HG03039 (cell line): ENCODE data around the gene NDFIP1.

Experiments
- ATAC-seq: cut with Tn5 transposase; IDR thresholded peaks from one replicate; pipeline ENCODE4 v1.9.1; 2021; ENCODE audit warnings: mild to moderate bottlenecking, moderate library complexity; ENCODE audit not compliant: unreplicated experiment

Gene NDFIP1

DNA sequence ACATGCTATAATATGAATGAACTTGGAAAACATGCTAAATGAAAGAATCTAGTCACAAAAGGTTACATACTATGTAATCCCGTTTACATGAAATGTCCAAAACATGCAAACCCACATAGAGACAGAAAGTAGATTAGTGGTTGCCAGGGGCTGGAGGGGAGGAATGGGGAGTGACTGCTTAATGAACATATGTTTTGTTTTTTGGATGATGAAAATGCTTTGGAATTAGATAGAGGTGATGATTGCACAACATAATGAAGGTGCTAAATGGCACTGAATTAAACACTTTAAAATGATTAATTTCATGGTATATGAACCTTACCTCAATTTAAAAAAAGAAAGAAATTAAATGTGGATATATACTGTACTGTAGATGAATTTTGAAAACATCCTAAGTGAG, 17.6 kb upstream of the NDFIP1 start:
- ATAC-seq: no peak

DNA sequence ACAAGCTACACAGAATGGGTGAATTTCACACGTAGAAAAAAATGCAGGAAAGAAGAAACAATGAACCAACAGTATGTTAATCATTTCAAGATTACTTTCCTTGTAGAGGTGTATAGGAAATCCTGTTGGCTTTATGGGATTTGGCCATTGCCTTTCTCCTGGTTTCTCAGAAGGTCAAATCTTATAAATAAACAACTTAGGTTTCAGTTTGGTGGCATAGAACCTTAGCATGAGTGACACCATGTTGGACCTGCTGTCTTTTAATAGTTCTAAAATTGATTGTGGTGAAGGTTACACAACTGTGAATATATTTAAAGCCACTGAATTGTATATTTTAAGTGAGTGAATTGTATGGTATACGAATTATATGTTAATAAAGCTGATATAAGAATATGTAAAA, 16.7 kb upstream of the NDFIP1 start:
- ATAC-seq: no peak

GRCh38 chr5:142095035-142095434, 13.5 kb upstream of the NDFIP1 start:
- no peak for ATAC-seq

DNA sequence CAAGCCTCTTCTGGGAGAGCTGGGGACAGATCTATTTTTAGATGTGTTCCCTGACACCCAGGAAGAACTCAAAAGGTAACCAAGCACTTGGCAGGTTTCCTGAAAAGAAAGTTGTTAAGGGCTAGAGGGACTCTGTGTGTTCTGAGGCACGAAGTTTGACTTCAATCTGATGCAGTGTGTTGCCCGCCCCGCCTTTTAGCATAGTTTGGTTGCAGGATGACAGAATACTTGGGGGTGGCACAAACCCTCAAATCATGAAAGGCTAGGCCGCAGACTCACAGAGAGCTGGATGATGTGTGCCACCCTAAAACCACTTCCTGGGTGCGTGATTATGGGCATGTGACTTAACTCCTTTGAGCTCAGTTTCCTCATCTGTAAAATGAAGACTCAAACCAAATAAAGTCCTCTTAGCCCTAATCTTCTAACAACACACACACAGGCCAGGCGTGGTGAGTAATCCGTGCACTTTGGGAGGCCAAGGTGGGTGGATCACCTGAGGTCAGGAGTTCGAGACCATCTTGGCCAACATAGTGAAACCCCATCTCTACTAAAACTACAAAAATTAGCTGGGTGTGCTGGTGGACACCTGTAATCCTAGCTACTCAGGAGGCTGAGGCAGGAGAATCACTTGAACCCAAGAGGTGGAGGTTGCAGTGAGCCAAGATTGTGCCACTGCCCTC, 12.8 kb upstream of the NDFIP1 start:
- no peak for ATAC-seq

DNA sequence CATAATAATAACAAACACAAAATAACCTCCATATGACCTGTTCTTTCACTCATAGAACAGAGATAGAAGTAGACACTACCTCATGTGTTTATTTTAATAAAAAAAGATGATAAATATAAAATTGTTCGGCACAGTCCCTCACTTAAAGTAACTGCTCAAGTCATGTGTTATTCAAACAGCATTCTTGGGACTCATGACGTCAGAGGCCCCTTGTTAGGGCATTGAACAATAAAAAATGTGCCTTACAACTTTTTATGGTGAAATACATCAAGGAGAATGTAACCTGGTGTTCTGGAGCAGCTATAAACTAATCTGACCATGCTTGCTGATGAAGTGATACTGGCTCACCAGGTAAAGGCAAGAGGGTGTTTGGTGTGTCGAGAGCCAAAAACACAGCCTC, 12.2 kb upstream of the NDFIP1 start:
- ATAC-seq: no peak

- no peak for ATAC-seq
Measured at GRCh38 chr5:142097681-142098080, 10.9 kb upstream of the NDFIP1 start.

DNA sequence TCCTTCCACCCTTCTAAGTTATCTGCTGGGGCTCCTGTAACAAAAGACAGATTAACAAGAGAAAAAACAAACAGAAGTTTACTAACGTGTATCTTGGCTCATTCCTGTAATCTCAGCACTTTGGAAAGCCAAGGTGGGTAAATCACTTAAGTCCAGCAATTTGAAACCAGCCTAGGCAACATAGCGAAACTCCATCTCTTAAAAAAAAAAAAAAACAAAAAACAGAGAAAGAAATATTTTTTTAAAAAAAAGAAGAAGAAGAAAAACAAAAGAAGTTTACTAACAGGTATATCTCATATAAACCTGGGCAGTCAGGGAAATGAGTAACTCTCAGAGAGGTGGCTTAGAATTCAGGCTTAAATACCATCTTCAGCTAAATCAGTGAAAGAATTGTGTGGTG, 10.3 kb upstream of the NDFIP1 start:
- no peak for ATAC-seq

- ATAC-seq: no peak
Measured at GRCh38 chr5:142098931-142099330, 9.6 kb upstream of the NDFIP1 start.

DNA sequence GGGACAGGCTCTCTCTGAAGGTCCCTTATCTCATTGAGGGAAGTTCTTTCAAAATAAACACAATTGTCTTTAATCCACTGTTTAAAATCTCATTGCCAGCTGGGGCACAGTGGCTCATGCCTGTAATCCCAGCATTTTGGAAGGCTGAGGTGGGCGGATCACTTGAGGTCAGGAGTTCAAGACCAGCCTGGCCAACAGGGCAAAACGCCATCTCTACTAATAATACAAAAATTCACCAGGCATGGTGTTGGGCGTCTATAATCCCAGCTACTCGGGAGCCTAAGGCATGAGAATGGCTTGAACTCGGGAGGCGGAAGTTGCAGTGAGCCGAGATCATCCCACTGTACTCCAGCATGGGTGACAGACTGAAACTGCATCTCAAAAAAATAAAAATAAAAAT, 8.3 kb upstream of the NDFIP1 start:
- ATAC-seq: no peak

DNA sequence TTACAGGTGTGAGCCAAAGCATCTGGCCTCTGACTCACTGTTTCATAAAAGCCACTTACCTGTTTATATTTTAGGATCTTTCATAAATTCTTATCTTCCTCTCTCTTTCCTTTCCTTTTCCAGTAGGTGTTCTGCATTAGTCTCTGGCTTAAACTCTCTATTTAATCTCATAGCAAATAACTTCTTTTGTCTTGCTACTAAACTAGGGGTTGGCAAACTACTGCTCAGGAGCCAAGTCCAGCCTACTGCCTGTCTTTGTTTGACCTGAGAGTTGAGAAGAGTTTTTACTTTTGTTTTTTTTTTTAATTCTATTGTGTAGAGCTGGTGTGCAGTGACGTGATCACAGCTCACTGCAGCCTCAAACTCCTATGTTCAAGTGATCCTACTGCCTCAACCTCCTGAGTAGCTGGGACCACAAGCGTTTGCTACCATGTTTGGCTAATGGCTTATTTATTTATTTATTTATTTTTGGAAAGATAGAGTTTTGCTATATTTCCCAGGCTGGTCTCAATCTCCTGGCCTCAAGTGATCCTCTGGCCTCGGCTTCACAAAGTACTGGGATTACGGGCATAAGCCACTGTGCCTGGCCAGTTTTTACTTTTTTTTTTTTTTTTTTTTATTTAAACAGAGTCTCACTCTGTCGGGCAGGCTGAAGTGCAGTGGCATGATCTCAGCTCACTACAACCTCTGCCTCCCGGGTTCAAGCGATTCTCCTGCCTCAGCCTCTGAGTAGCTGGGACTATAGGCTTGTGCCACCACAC, 5.4 kb upstream of the NDFIP1 start:
- ATAC-seq: no peak

GRCh38 chr5:142104491-142104890, 4.1 kb upstream of the NDFIP1 start:
- no peak for ATAC-seq

GRCh38 chr5:142106061-142106460, 2.5 kb upstream of the NDFIP1 start:
- ATAC-seq: no peak

DNA sequence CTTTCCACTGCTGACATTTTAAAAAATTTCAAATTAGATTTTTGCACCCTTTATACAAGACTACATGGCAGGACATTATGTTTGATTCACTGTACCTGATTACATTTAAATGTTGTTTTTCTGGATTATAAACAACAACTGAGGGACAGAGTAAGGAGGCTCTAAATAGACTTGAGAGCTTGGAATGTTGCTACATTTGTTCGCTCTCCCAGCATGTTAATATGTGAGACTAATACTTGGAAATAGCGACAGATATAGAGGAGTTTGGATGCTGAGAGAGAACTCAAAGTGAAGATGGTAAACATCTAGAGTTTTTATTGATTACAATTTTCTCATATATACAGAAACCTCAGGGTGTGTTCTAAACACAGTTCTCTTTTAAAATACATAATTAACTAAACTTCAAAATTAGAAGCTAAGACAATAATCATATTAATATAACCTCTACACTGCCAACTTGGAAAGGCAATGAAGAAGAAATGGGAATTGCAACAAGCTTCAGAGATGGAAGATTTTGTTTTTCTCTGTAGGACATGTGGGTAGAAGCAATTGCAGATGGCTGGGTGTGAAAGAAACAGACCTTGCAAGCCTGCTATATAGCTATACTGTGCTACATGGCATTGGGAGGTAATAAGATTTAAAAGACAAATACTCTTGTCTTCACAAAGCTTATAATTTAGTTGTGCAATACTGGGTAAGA, 1.4 kb upstream of the NDFIP1 start:
- ATAC-seq: no peak

DNA sequence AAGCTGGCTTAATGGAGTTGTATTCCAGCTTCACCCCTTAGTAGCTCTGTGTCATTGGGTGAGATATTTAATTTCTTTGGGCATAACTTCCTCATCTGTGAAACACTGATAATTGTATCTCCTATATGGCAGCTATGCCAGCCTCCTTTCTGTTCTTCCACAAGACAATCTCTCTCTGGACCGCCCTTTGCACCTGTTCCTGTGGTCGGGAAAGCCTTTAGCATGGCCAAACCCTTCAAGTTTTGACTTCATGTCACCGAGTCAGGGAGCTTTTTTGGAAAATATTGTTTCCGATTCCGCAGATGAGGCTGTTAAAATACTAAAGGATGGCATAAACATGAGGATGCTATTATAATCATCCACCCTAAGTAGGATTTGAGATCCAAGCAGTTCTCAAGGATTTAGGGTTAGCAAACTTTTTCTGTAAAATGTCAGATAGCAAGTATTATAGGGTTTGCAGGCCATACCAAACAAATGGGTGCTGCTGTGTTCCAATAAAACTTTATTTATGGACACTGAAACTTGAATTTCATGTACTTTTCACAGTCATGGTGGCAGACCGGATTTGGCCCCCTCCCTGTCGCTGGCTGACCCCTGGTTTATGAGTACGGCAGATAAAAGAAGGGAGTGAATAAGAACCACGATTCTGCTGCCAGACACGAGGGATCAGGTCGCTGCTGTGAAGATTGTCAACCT, 695 bp upstream of the NDFIP1 start:
- ATAC-seq: no peak

DNA sequence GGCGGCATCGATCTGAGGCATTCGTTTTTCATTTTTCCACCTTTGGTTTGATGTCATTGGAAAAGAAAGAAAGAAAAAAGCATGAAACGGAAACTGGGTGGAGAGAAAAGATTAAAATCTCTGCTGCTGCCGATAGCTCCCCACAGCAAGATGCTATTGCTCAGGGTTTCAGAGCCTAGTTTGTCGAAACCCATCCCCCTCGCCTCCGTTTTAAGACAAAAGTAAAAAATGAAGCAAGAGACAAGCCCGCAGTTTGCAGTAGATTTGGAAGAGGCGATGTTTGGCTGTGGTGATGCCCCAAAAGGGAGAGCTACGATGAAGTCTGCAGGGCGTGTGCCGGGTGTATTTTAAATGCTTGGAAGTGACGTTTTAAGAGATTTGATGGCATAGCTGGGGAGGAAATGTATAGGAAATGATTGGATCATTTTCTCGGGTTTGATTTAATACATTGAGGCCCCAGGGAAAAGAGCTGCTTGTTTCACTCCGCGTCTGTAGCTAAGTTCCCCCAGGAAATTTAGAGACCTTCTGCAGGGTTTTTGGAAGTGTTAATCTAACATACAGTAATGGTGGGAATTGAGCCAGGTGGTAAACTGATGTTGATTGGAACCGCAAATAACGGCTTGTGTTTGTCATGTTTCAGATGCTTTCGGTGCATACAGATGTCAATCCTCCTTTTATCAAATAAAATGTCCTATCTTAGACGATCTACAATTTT, 909 bp downstream of the NDFIP1 start:
- ATAC-seq: no peak

GRCh38 chr5:142110046-142110531, 1.5 kb downstream of the NDFIP1 start:
- no peak for ATAC-seq

DNA sequence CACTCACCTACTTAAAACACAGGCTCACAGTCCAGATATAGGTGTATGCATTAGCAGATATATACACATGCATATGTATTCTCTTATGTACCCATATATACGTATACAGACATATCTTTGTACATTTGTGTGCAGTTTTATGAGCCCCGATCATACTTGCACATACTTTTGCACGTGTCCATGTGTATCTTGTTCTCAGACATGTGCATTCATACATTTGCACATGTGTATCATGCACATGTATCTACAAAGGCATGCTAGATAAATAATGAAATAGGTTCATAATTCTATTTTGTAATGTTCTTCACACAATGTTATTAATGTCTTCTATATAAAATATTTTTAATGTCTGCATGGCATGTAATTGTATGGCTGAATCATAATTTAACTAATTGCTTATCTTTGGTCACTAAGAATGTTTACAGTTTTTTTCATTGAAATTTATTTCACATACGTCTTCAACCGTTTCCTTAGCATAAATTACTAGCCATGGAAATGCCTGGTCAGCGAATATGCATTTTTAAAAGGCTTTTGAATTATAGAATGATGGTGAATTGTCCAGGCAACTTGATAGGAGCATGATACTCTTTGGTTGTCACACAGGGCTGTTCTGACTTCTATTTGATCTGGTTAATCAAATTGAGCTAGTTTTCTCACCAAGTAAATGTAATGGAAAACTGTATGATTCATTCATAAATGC, 2.6 kb downstream of the NDFIP1 start:
- ATAC-seq: no peak

DNA sequence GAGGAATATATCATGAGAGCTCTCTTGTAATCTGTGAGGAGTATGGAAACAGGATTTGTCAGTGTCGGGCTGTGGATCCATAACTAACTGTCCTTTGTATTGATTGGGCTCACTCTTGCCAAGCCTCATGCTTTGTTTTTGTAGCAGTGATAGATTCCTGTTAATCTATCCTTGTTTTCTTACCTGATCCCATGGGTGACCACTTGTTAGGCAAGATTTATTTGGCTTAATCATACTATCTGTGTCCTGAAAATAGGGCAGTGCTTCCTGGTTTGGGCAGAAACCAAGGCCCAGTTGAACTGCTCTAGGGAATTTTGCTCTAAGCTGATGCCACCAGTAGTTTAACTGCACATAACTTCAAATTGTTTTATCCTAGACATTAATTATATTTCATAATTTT, 6.1 kb downstream of the NDFIP1 start:
- no peak for ATAC-seq

DNA sequence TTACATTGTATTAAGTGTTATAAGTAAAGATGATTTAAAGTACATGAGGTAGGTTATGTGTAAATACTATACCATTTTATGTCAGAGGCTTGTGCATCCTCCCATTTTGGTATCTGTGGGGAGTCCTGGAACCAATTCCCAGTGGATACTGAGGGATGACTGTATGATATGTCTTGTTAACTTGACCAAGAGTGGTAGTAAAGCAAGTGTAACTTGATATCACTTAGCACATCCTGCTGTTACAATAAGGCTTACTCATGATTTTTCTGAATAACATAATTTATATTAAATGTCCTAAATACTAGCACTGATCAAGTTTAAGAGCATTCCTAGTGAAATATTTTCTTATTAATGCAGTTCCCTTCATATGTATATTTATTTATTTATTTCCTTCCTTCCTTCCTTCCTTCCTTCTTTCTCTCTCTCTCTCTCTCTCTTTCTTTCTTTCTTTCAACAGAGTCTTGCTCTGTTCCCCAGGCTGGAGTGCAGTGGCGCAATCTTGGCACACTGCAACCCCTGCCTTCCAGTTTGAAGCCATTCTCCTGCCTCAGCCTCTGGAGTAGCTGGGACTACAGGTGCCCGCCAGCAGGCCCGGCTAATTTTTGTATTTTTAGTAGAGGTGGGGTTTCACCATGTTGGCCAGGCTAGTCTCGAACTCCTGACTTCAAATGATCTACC, 7.5 kb downstream of the NDFIP1 start:
- ATAC-seq: no peak
